BE2C (cell line): ENCODE data around the gene RFX8.

Experiments used
- DNase-seq: peaks from one replicate; pipeline ENCODE4 v3.0.0-alpha.2; 2020
- H3K27me3 ChIP-seq: fragments of 250-450 bp; sonication (Bioruptor Pico); 2 replicates; pipeline ENCODE4 v1.5.1; 2020; ENCODE audit warnings: mild to moderate bottlenecking
- H3K36me3 ChIP-seq: fragments of 250-450 bp; sonication (Bioruptor Pico); 2 replicates; pipeline ENCODE4 v1.5.1; 2020; ENCODE audit warnings: mild to moderate bottlenecking
- H3K4me1 ChIP-seq: fragments of 250-450 bp; sonication (Bioruptor Pico); 2 replicates; pipeline ENCODE4 v1.5.1; 2020
- H3K4me3 ChIP-seq: 2 replicates; pipeline ENCODE4 v1.5.1; 2011; ENCODE audit warnings: low read depth, low read length
- H3K9me3 ChIP-seq: fragments of 250-450 bp; sonication (Bioruptor Pico); 2 replicates; pipeline ENCODE4 v1.5.1; 2020
- TF ChIP-seq, protein P1 (sequence below): IDR thresholded peaks from 2 replicates; pipeline ENCODE4 v1.5.1; 2012; ENCODE audit warnings: mild to moderate bottlenecking, low read depth, low read length

The RFX8 gene

DNA sequence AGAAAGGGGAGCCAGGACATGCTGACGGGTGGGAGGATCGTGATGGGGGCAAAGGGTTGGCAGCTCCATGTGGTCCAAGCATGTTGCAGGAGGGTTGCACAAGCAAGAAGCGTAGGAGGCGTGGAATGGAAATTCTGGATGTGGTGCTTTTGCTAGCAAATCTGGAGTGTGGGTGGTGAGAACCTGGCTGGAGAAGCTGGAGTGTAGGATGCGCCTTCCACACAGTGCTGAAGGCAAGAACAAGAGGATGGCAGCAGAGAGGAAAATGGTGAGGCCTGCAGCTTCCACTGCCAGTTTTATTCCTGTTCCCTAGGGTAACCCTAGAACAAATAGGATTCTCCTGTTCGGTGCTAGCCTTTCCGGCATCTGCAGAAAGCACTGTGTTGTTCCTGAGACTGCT, 110.0 kb downstream of the RFX8 start:
- Histone ChIP-seq H3K4me3 (no peak overlapping the region), H3K4me1 (no peaks in the 10 kb centered on the region), H3K9me3 (no peaks in the 10 kb centered on the region), H3K36me3 (no peaks in the 10 kb centered on the region), H3K27me3 (no peaks in the 10 kb centered on the region)
- no peak for DNase-seq
- TF ChIP-seq, protein P1, sequence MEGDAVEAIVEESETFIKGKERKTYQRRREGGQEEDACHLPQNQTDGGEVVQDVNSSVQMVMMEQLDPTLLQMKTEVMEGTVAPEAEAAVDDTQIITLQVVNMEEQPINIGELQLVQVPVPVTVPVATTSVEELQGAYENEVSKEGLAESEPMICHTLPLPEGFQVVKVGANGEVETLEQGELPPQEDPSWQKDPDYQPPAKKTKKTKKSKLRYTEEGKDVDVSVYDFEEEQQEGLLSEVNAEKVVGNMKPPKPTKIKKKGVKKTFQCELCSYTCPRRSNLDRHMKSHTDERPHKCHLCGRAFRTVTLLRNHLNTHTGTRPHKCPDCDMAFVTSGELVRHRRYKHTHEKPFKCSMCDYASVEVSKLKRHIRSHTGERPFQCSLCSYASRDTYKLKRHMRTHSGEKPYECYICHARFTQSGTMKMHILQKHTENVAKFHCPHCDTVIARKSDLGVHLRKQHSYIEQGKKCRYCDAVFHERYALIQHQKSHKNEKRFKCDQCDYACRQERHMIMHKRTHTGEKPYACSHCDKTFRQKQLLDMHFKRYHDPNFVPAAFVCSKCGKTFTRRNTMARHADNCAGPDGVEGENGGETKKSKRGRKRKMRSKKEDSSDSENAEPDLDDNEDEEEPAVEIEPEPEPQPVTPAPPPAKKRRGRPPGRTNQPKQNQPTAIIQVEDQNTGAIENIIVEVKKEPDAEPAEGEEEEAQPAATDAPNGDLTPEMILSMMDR: no peak

DNA sequence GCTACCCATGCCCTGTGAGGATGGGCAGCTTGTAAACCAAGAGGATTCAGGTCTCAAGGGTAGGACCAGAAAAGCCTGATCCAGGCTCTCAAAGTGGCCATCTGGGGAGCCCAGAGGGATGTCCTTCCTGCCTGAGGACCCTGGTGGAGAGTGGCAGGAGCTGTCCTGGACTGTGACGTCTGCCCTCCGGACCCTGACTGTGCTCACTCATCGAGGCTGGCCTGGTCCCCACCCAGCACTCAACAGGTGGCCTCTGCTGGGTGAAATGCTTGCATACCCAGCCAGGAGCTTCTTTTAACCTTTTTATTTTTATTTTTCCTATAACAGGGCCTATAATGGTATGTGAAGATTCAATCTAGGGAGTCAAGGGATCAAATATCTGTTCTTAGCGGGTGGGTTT, 112.1 kb downstream of the RFX8 start:
- TF ChIP-seq, protein P1: no peak
- H3K4me3 ChIP-seq: no peak overlapping the region
- H3K27me3 ChIP-seq: no peaks in the 10 kb centered on the region
- H3K9me3 ChIP-seq: no peaks in the 10 kb centered on the region
- no peaks in the 10 kb centered on the region for H3K36me3 ChIP-seq
- no peak for DNase-seq
- no peaks in the 10 kb centered on the region for H3K4me1 ChIP-seq

GRCh38 chr2:101362316-101362715, 112.6 kb downstream of the RFX8 start:
- no peak for DNase-seq
- Histone ChIP-seq H3K36me3 (no peaks in the 10 kb centered on the region), H3K9me3 (no peaks in the 10 kb centered on the region), H3K27me3 (no peaks in the 10 kb centered on the region), H3K4me3 (no peak overlapping the region), H3K4me1 (no peaks in the 10 kb centered on the region)
- TF ChIP-seq, protein P1: no peak

DNA sequence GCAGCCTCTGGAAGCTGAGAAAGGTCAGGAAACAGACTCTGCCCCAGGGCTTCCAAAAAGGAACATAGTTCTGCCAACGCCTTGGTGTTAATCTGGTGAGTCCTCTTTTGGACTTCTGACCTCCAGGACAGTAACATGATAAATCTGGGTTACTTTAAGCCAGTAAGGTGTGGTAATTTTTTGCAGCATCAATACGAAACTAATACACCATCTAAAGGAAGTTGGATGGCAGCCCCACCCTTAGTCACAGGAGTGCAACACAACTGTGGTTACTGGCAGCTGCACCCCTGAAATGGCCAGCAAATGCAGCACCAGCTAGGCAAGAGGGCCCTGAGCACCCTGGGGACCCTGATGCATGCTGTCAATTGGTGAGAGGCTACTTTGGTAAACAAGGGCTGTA, 113.4 kb downstream of the RFX8 start:
- Histone ChIP-seq H3K4me3 (no peak overlapping the region), H3K9me3 (no peaks in the 10 kb centered on the region), H3K36me3 (no peaks in the 10 kb centered on the region), H3K4me1 (no peaks in the 10 kb centered on the region), H3K27me3 (no peaks in the 10 kb centered on the region)
- TF ChIP-seq, protein P1: no peak
- no peak for DNase-seq

- Histone ChIP-seq H3K4me3 (no peak overlapping the region), H3K36me3 (no peaks in the 10 kb centered on the region), H3K27me3 (no peaks in the 10 kb centered on the region), H3K9me3 (no peaks in the 10 kb centered on the region), H3K4me1 (no peaks in the 10 kb centered on the region)
- TF ChIP-seq, protein P1: no peak
- no peak for DNase-seq
These were observed 113.8 kb downstream of the RFX8 start for GRCh38 chr2:101361121-101361520.

- Histone ChIP-seq H3K4me3 (no peak overlapping the region), H3K27me3 (no peaks in the 10 kb centered on the region), H3K4me1 (no peaks in the 10 kb centered on the region), H3K36me3 (no peaks in the 10 kb centered on the region), H3K9me3 (no peaks in the 10 kb centered on the region)
- TF ChIP-seq, protein P1: no peak
- no peak for DNase-seq
These were observed 114.7 kb downstream of the RFX8 start for GRCh38 chr2:101360232-101360631.
